ENCODE data around the gene QKI.

Gene QKI

GRCh38 chr6:163490826-163491577, 76.5 kb downstream of the QKI start:
- no peak overlapping the region for H3K4me3 ChIP-seq (ENCODE audit: low read length in 2 of 2)
- no peaks in the 10 kb centered on the region for H3K27me3 ChIP-seq (ENCODE audit: control insufficient read depth in 2 of 2, insufficient read depth in 2 of 2, low read length in 2 of 2)
- H3K9ac ChIP-seq (ENCODE audit: low read depth in 1 of 2, low read length in 2 of 2), result no peak overlapping the region
- H3K4me1 ChIP-seq (ENCODE audit: control insufficient read depth in 2 of 2, insufficient read depth in 2 of 2, low read length in 2 of 2), result no peaks in the 10 kb centered on the region
- no peaks in the 10 kb centered on the region for H3K9me3 ChIP-seq (ENCODE audit: control insufficient read depth in 2 of 2, low read length in 2 of 2)
- no peaks in the 10 kb centered on the region for H3K36me3 ChIP-seq (ENCODE audit: control insufficient read depth in 2 of 2, insufficient read depth in 2 of 2, low read length in 2 of 2)
- H3K27ac ChIP-seq (ENCODE audit: low read depth in 2 of 2, low read length in 2 of 2), result no peak overlapping the region

GRCh38 chr6:163491737-163492300, 77.3 kb downstream of the QKI start:
- Histone ChIP-seq H3K4me3 (ENCODE audit: low read length in 2 of 2) (no peak overlapping the region), H3K9ac (ENCODE audit: low read depth in 1 of 2, low read length in 2 of 2) (no peak overlapping the region), H3K9me3 (ENCODE audit: control insufficient read depth in 2 of 2, low read length in 2 of 2) (no peaks in the 10 kb centered on the region), H3K27ac (ENCODE audit: low read depth in 2 of 2, low read length in 2 of 2) (no peak overlapping the region), H3K4me1 (ENCODE audit: control insufficient read depth in 2 of 2, insufficient read depth in 2 of 2, low read length in 2 of 2) (no peaks in the 10 kb centered on the region), H3K27me3 (ENCODE audit: control insufficient read depth in 2 of 2, insufficient read depth in 2 of 2, low read length in 2 of 2) (no peaks in the 10 kb centered on the region), H3K36me3 (ENCODE audit: control insufficient read depth in 2 of 2, insufficient read depth in 2 of 2, low read length in 2 of 2) (no peaks in the 10 kb centered on the region)

- no peak overlapping the region for H3K27ac ChIP-seq (ENCODE audit: low read depth in 2 of 2, low read length in 2 of 2)
- H3K9me3 ChIP-seq (ENCODE audit: control insufficient read depth in 2 of 2, low read length in 2 of 2), result no peaks in the 10 kb centered on the region
- H3K27me3 ChIP-seq (ENCODE audit: control insufficient read depth in 2 of 2, insufficient read depth in 2 of 2, low read length in 2 of 2), result no peaks in the 10 kb centered on the region
- H3K4me1 ChIP-seq (ENCODE audit: control insufficient read depth in 2 of 2, insufficient read depth in 2 of 2, low read length in 2 of 2), result no peaks in the 10 kb centered on the region
- no peak overlapping the region for H3K9ac ChIP-seq (ENCODE audit: low read depth in 1 of 2, low read length in 2 of 2)
- H3K36me3 ChIP-seq (ENCODE audit: control insufficient read depth in 2 of 2, insufficient read depth in 2 of 2, low read length in 2 of 2), result no peaks in the 10 kb centered on the region
- H3K4me3 ChIP-seq (ENCODE audit: low read length in 2 of 2), result no peak overlapping the region
Observed at GRCh38 chr6:163494279-163494727, 79.8 kb downstream of the QKI start.

- no peak overlapping the region for H3K9ac ChIP-seq (ENCODE audit: low read depth in 1 of 2, low read length in 2 of 2)
- H3K36me3 ChIP-seq (ENCODE audit: control insufficient read depth in 2 of 2, insufficient read depth in 2 of 2, low read length in 2 of 2), result no peaks in the 10 kb centered on the region
- H3K9me3 ChIP-seq (ENCODE audit: control insufficient read depth in 2 of 2, low read length in 2 of 2), result no peaks in the 10 kb centered on the region
- no peaks in the 10 kb centered on the region for H3K27me3 ChIP-seq (ENCODE audit: control insufficient read depth in 2 of 2, insufficient read depth in 2 of 2, low read length in 2 of 2)
- no peak overlapping the region for H3K27ac ChIP-seq (ENCODE audit: low read depth in 2 of 2, low read length in 2 of 2)
- no peaks in the 10 kb centered on the region for H3K4me1 ChIP-seq (ENCODE audit: control insufficient read depth in 2 of 2, insufficient read depth in 2 of 2, low read length in 2 of 2)
- no peak overlapping the region for H3K4me3 ChIP-seq (ENCODE audit: low read length in 2 of 2)
Observed at GRCh38 chr6:163496205-163496604, 81.7 kb downstream of the QKI start.

- Histone ChIP-seq H3K4me3 (ENCODE audit: low read length in 2 of 2) (no peak overlapping the region), H3K27ac (ENCODE audit: low read depth in 2 of 2, low read length in 2 of 2) (no peak overlapping the region), H3K4me1 (ENCODE audit: control insufficient read depth in 2 of 2, insufficient read depth in 2 of 2, low read length in 2 of 2) (no peaks in the 10 kb centered on the region), H3K27me3 (ENCODE audit: control insufficient read depth in 2 of 2, insufficient read depth in 2 of 2, low read length in 2 of 2) (no peaks in the 10 kb centered on the region), H3K36me3 (ENCODE audit: control insufficient read depth in 2 of 2, insufficient read depth in 2 of 2, low read length in 2 of 2) (no peaks in the 10 kb centered on the region), H3K9me3 (ENCODE audit: control insufficient read depth in 2 of 2, low read length in 2 of 2) (no peaks in the 10 kb centered on the region), H3K9ac (ENCODE audit: low read depth in 1 of 2, low read length in 2 of 2) (no peak overlapping the region)
Observed at GRCh38 chr6:163500105-163500504, 85.6 kb downstream of the QKI start.

- Histone ChIP-seq H3K4me3 (ENCODE audit: low read length in 2 of 2) (no peak overlapping the region), H3K27ac (ENCODE audit: low read depth in 2 of 2, low read length in 2 of 2) (no peak overlapping the region), H3K4me1 (ENCODE audit: control insufficient read depth in 2 of 2, insufficient read depth in 2 of 2, low read length in 2 of 2) (no peaks in the 10 kb centered on the region)
Observed at GRCh38 chr6:163501026-163501425, 86.5 kb downstream of the QKI start.

GRCh38 chr6:163501439-163501838, 86.9 kb downstream of the QKI start:
- no peak overlapping the region for H3K4me3 ChIP-seq (ENCODE audit: low read length in 2 of 2)
- H3K36me3 ChIP-seq (ENCODE audit: control insufficient read depth in 2 of 2, insufficient read depth in 2 of 2, low read length in 2 of 2), result no peaks in the 10 kb centered on the region
- no peaks in the 10 kb centered on the region for H3K27me3 ChIP-seq (ENCODE audit: control insufficient read depth in 2 of 2, insufficient read depth in 2 of 2, low read length in 2 of 2)
- H3K27ac ChIP-seq (ENCODE audit: low read depth in 2 of 2, low read length in 2 of 2), result no peak overlapping the region
- no peak overlapping the region for H3K9ac ChIP-seq (ENCODE audit: low read depth in 1 of 2, low read length in 2 of 2)
- H3K4me1 ChIP-seq (ENCODE audit: control insufficient read depth in 2 of 2, insufficient read depth in 2 of 2, low read length in 2 of 2), result no peaks in the 10 kb centered on the region
- no peaks in the 10 kb centered on the region for H3K9me3 ChIP-seq (ENCODE audit: control insufficient read depth in 2 of 2, low read length in 2 of 2)

More at GRCh38 chr6:163501026-163501425, 86.5 kb downstream of the QKI start:
- no peaks in the 10 kb centered on the region for H3K9me3 ChIP-seq (ENCODE audit: control insufficient read depth in 2 of 2, low read length in 2 of 2)
- H3K27me3 ChIP-seq (ENCODE audit: control insufficient read depth in 2 of 2, insufficient read depth in 2 of 2, low read length in 2 of 2), result no peaks in the 10 kb centered on the region
- H3K9ac ChIP-seq (ENCODE audit: low read depth in 1 of 2, low read length in 2 of 2), result no peak overlapping the region
- no peaks in the 10 kb centered on the region for H3K36me3 ChIP-seq (ENCODE audit: control insufficient read depth in 2 of 2, insufficient read depth in 2 of 2, low read length in 2 of 2)

GRCh38 chr6:163504984-163505640, 90.6 kb downstream of the QKI start:
- Histone ChIP-seq H3K36me3 (ENCODE audit: control insufficient read depth in 2 of 2, insufficient read depth in 2 of 2, low read length in 2 of 2) (no peaks in the 10 kb centered on the region), H3K9me3 (ENCODE audit: control insufficient read depth in 2 of 2, low read length in 2 of 2) (peaks cover 0 to 3% of the 10 kb centered on the region in 2 donors), H3K27ac (ENCODE audit: low read depth in 2 of 2, low read length in 2 of 2) (no peak overlapping the region), H3K4me3 (ENCODE audit: low read length in 2 of 2) (no peak overlapping the region), H3K4me1 (ENCODE audit: control insufficient read depth in 2 of 2, insufficient read depth in 2 of 2, low read length in 2 of 2) (no peaks in the 10 kb centered on the region), H3K27me3 (ENCODE audit: control insufficient read depth in 2 of 2, insufficient read depth in 2 of 2, low read length in 2 of 2) (no peaks in the 10 kb centered on the region), H3K9ac (ENCODE audit: low read depth in 1 of 2, low read length in 2 of 2) (no peak overlapping the region)

GRCh38 chr6:163507965-163508364, 93.4 kb downstream of the QKI start:
- Histone ChIP-seq H3K4me3 (ENCODE audit: low read length in 2 of 2) (no peak overlapping the region), H3K9ac (ENCODE audit: low read depth in 1 of 2, low read length in 2 of 2) (no peak overlapping the region), H3K9me3 (ENCODE audit: control insufficient read depth in 2 of 2, low read length in 2 of 2) (peaks cover 0 to 3% of the 10 kb centered on the region in 2 donors), H3K4me1 (ENCODE audit: control insufficient read depth in 2 of 2, insufficient read depth in 2 of 2, low read length in 2 of 2) (peaks cover 0 to 2% of the 10 kb centered on the region in 2 donors), H3K36me3 (ENCODE audit: control insufficient read depth in 2 of 2, insufficient read depth in 2 of 2, low read length in 2 of 2) (no peaks in the 10 kb centered on the region), H3K27ac (ENCODE audit: low read depth in 2 of 2, low read length in 2 of 2) (no peak overlapping the region), H3K27me3 (ENCODE audit: control insufficient read depth in 2 of 2, insufficient read depth in 2 of 2, low read length in 2 of 2) (no peaks in the 10 kb centered on the region)

- H3K4me3 ChIP-seq (ENCODE audit: low read length in 2 of 2), result no peak overlapping the region
- no peak overlapping the region for H3K27ac ChIP-seq (ENCODE audit: low read depth in 2 of 2, low read length in 2 of 2)
- no peaks in the 10 kb centered on the region for H3K27me3 ChIP-seq (ENCODE audit: control insufficient read depth in 2 of 2, insufficient read depth in 2 of 2, low read length in 2 of 2)
- H3K36me3 ChIP-seq (ENCODE audit: control insufficient read depth in 2 of 2, insufficient read depth in 2 of 2, low read length in 2 of 2), result no peaks in the 10 kb centered on the region
- no peak overlapping the region for H3K9ac ChIP-seq (ENCODE audit: low read depth in 1 of 2, low read length in 2 of 2)
- peaks cover 0 to 2% of the 10 kb centered on the region in 2 donors for H3K4me1 ChIP-seq (ENCODE audit: control insufficient read depth in 2 of 2, insufficient read depth in 2 of 2, low read length in 2 of 2)
- no peaks in the 10 kb centered on the region for H3K9me3 ChIP-seq (ENCODE audit: control insufficient read depth in 2 of 2, low read length in 2 of 2)
Observed at GRCh38 chr6:163513003-163513402, 98.5 kb downstream of the QKI start.
